Smooth muscle cell (in vitro differentiated cells): ENCODE data around the gene DPP8. TPM values are rescaled to one million over a fixed set of nuclear protein-coding genes. Genes with fewer than 3 reads are reported as not detected.

ENCODE experiments used
- DNase-seq: peaks from one replicate; lab custom pipeline; 2025; ENCODE audit not compliant: unreplicated experiment; lab: John Stamatoyannopoulos, UW
- H2AFZ ChIP-seq: fragments of 200-600 bp; sonication (generic); 2 replicates; pipeline ENCODE4 v1.6.0; 2016; ENCODE audit warnings: antibody characterized with exemption, low read depth, mild to moderate bottlenecking
- H3F3A ChIP-seq: fragments of 200-600 bp; sonication (generic); 2 replicates; pipeline ENCODE4 v1.6.0; 2017; ENCODE audit warnings: antibody characterized with exemption, low read depth
- H3K27ac ChIP-seq: fragments of 200-600 bp; sonication (generic); 2 replicates; pipeline ENCODE4 v1.5.1; 2016; ENCODE audit warnings: low read depth, mild to moderate bottlenecking
- H3K27me3 ChIP-seq: fragments of 200-600 bp; sonication (generic); 2 replicates; pipeline ENCODE4 v1.6.1; 2016; ENCODE audit warnings: low read depth, mild to moderate bottlenecking
- H3K36me3 ChIP-seq: fragments of 200-600 bp; sonication (generic); 2 replicates; pipeline ENCODE4 v1.5.1; 2016; ENCODE audit warnings: low read depth
- H3K4me1 ChIP-seq: fragments of 200-600 bp; sonication (generic); 2 replicates; pipeline ENCODE4 v1.5.1; 2016; ENCODE audit warnings: low read depth
- H3K4me2 ChIP-seq: fragments of 200-600 bp; sonication (generic); 2 replicates; pipeline ENCODE4 v1.6.0; 2016; ENCODE audit warnings: mild to moderate bottlenecking
- H3K4me3 ChIP-seq: fragments of 200-600 bp; sonication (generic); 2 replicates; pipeline ENCODE4 v1.5.1; 2016; ENCODE audit warnings: mild to moderate bottlenecking
- H3K79me2 ChIP-seq: fragments of 200-600 bp; sonication (generic); 2 replicates; pipeline ENCODE4 v1.6.0; 2016; ENCODE audit warnings: low read depth, mild to moderate bottlenecking
- H3K9ac ChIP-seq: fragments of 200-600 bp; sonication (generic); 2 replicates; pipeline ENCODE4 v1.6.0; 2016; ENCODE audit warnings: low read depth
- H3K9me3 ChIP-seq: fragments of 200-600 bp; sonication (generic); replicated peaks from 2 replicates; pipeline ENCODE4 v1.5.1; 2016; ENCODE audit warnings: low read depth
- H4K20me1 ChIP-seq: fragments of 200-600 bp; sonication (generic); 2 replicates; pipeline ENCODE4 v1.6.0; 2016; ENCODE audit warnings: low read depth
- WGBS: methylation state at CpG from one replicate; pipeline ENCODE4 v1.1.7; 2016; ENCODE audit warnings: low lambda C conversion rate; 5-methylcytosine and 5-hydroxymethylcytosine counted together
- polyA plus RNA-seq: library from polyadenylated mRNA; unstranded; fragments of >200 nt; fragmentation: Nextera tagmentation; extraction: Ambion mirVana; gene quantifications from 2 replicates; pipeline ENCODE4 v1.2.1, GENCODE V29; 2016
- total RNA-seq: library from RNA; depleted of rRNA; stranded (reverse); fragments of >200 nt; gene quantifications from 2 replicates; pipeline ENCODE4 v1.2.3, GENCODE V29; 2014
- TF ChIP-seq, protein P1 (sequence below): fragments of 200-600 bp; sonication (generic); IDR thresholded peaks from 2 replicates; pipeline ENCODE4 v1.5.1; 2017; ENCODE audit warnings: borderline replicate concordance, mild to moderate bottlenecking, antibody characterized with exemption; ENCODE audit not compliant: insufficient read depth, poor library complexity, severe bottlenecking

DPP8 gene
- total and polyA plus RNA-seq, 2 experiments from 2014 or later, result 30.2 to 30.8 TPM

DNA sequence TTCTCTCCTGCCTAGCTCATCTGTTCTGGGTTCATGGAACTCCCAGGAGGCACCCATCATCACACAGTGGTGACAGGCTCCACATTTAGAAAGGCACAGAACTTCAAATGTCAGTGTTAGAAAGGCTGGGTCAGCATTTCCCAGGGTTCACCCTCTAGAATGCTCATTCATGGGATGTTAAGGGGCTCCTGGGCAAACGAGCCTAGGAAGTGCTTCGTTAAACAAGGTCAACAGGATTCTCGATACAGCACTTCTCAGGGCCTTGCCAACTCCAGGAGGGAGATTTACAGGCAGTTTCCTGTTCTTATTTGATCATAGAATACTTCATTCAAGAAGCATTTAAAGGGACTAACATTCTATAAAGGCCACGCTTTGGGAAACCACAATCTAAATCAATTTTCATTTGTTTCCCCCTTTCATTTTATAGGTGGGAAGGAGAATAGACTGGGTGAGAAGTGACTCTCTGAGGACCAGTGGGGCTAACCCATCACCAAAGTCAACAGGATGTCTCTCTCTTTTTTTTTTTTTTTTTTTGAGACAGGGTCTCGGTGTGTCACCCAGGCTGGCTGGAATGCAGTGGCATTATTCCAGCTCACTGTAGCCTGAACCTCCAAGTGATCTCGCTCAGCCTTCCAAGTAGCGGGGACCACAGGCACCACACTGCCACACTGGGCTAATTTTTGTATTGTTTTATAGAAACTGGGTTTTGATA lies 109.0 kb downstream of the DPP8 start:
- Histone ChIP-seq H3K9ac (peak overlapping the region; percentile 45), H3K4me2 (peak overlapping the region; percentile 53), H3K4me1 (peaks cover 33% of the 10 kb centered on the region), H3K27me3 (no peaks in the 10 kb centered on the region), H3K9me3 (no peaks in the 10 kb centered on the region), H2AFZ (no peak overlapping the region), H4K20me1 (peaks cover 9% of the 10 kb centered on the region), H3K4me3 (no peak overlapping the region), H3F3A (peaks cover 13% of the 10 kb centered on the region), H3K27ac (peak overlapping the region; percentile 94), H3K79me2 (peaks cover 35% of the 10 kb centered on the region), H3K36me3 (no peaks in the 10 kb centered on the region)
- DNase-seq, result no peak
- WGBS, result 73% methylated on average over 7 of the region's 7 CpGs
- TF ChIP-seq, protein P1, sequence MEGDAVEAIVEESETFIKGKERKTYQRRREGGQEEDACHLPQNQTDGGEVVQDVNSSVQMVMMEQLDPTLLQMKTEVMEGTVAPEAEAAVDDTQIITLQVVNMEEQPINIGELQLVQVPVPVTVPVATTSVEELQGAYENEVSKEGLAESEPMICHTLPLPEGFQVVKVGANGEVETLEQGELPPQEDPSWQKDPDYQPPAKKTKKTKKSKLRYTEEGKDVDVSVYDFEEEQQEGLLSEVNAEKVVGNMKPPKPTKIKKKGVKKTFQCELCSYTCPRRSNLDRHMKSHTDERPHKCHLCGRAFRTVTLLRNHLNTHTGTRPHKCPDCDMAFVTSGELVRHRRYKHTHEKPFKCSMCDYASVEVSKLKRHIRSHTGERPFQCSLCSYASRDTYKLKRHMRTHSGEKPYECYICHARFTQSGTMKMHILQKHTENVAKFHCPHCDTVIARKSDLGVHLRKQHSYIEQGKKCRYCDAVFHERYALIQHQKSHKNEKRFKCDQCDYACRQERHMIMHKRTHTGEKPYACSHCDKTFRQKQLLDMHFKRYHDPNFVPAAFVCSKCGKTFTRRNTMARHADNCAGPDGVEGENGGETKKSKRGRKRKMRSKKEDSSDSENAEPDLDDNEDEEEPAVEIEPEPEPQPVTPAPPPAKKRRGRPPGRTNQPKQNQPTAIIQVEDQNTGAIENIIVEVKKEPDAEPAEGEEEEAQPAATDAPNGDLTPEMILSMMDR, result no peak

DNA sequence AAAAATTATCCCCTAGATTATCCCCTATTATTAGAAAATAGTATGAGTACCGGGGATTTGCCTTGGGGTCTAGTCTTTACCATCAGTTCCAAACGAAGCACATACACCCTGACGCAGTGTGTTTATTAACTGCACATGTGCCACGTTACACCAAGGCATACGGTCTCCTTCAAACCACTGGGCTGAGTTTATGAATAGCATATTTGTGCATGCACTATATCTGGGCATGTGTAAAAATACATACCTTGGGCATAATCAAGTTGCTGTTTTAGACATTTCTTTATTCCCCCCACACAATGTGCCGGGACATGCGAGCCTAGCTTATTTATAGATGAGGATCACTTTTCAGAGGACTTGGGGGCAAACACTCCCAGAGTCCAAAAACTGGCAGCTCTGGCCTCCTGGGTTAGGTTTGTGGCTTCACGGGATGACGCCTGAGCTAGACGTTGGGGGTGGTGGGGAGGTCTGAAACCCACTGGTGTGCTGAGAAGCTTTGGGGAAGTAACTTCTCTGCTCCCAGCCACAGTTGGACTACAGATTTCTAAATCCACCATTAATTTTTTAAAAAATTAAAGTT lies 111.0 kb downstream of the DPP8 start:
- H3K36me3 ChIP-seq, result no peaks in the 10 kb centered on the region

DNA sequence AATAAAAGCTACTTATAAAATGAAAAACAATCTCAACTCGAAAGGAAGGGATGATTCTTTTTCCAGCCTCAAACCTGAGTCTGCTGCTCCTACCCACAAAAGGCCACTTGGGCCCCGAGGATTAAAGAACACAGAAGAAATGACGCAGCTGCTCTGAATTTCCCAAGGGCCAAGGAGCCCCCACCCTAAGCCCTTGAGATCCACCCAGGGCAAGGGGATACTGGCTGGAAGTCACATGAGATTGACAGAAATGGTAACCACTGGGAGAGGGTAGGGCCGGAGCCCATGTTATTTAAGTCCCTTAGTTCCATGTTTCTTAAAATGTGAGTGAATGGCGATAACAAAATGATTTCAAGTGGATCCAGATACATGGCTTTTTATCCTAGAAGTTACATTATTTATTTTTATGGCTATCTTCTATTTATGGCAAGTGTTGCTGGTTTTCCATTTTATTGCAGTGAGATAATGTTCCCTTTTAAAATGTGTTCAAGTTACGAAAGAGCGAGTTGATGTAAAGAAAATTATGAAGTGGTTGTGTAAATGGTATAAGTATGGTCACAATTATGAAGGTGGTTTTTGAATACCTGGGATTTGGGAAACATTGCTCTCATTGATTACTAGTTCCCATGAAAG lies 111.6 kb downstream of the DPP8 start:
- Histone ChIP-seq H3K79me2 (peaks cover 14% of the 10 kb centered on the region), H3K9ac (peak overlapping the region; percentile 55), H4K20me1 (peaks cover 4% of the 10 kb centered on the region), H3K27ac (peak overlapping the region; percentile 71), H3K4me1 (peaks cover 33% of the 10 kb centered on the region), H2AFZ (peak overlapping the region; percentile 7), H3F3A (peaks cover 13% of the 10 kb centered on the region), H3K4me2 (peak overlapping the region; percentile 47), H3K4me3 (no peak overlapping the region), H3K9me3 (no peaks in the 10 kb centered on the region), H3K36me3 (no peaks in the 10 kb centered on the region), H3K27me3 (no peaks in the 10 kb centered on the region)
- 33% methylated on average over 7 of the region's 7 CpGs for WGBS
- no peak for DNase-seq
- TF ChIP-seq, protein P1, result no peak

More for the DNA sequence above, 111.0 kb downstream of the DPP8 start:
- Histone ChIP-seq H3F3A (peaks cover 13% of the 10 kb centered on the region), H3K79me2 (peaks cover 17% of the 10 kb centered on the region), H3K9me3 (no peaks in the 10 kb centered on the region), H3K4me3 (no peak overlapping the region), H3K27ac (peak overlapping the region; percentile 71), H3K9ac (no peak overlapping the region), H3K27me3 (no peaks in the 10 kb centered on the region), H3K4me2 (peak overlapping the region; percentile 47), H3K4me1 (peaks cover 35% of the 10 kb centered on the region), H4K20me1 (peaks cover 5% of the 10 kb centered on the region), H2AFZ (no peak overlapping the region)
- DNase-seq, result no peak
- WGBS, result 73% methylated on average over 10 of the region's 10 CpGs
- TF ChIP-seq, protein P1, result no peak
